ENCODE data around the gene ARHGAP22. TPM values are rescaled to one million over a fixed set of nuclear protein-coding genes. Genes with fewer than 3 reads are reported as not detected.

ARHGAP22 gene
- total RNA-seq, 1 donor from 2014 or later: 5.1 TPM

GRCh38 chr10:48577158-48577557 is 27.7 kb downstream of the ARHGAP22 start:
- TF ChIP-seq CTCF (conservative IDR thresholded peaks at IDR 0.05): no peak
- no peaks in the 10 kb centered on the region for H3K9me3 Mint-ChIP-seq
- peaks cover 19% of the 10 kb centered on the region for H3K27me3 Mint-ChIP-seq
- no peak overlapping the region for H3K4me3 Mint-ChIP-seq
- H3K27ac Mint-ChIP-seq: no peak overlapping the region
- H3K4me1 Mint-ChIP-seq (ENCODE audit: unreplicated experiment): no peaks in the 10 kb centered on the region
- H3K36me3 Mint-ChIP-seq: no peaks in the 10 kb centered on the region
- no peak for DNase-seq (ENCODE audit: extremely low spot score, unreplicated experiment)

GRCh38 chr10:48576501-48576900 is 28.4 kb downstream of the ARHGAP22 start:
- Mint-ChIP-seq H3K4me3 (no peak overlapping the region), H3K27ac (no peak overlapping the region), H3K27me3 (peaks cover 19% of the 10 kb centered on the region), H3K9me3 (no peaks in the 10 kb centered on the region), H3K36me3 (no peaks in the 10 kb centered on the region), H3K4me1 (ENCODE audit: unreplicated experiment) (no peaks in the 10 kb centered on the region)
- no peak for TF ChIP-seq CTCF (conservative IDR thresholded peaks at IDR 0.05)
- no peak for DNase-seq (ENCODE audit: extremely low spot score, unreplicated experiment)

- Mint-ChIP-seq H3K4me1 (ENCODE audit: unreplicated experiment) (no peaks in the 10 kb centered on the region), H3K4me3 (no peak overlapping the region), H3K27me3 (peaks cover 16% of the 10 kb centered on the region), H3K27ac (no peak overlapping the region), H3K36me3 (no peaks in the 10 kb centered on the region), H3K9me3 (no peaks in the 10 kb centered on the region)
- no peak for DNase-seq (ENCODE audit: extremely low spot score, unreplicated experiment)
- no peak for TF ChIP-seq CTCF (conservative IDR thresholded peaks at IDR 0.05)
Measured at GRCh38 chr10:48575901-48576300, 29.0 kb downstream of the ARHGAP22 start.

GRCh38 chr10:48574817-48575380 is 30.0 kb downstream of the ARHGAP22 start:
- DNase-seq (ENCODE audit: extremely low spot score, unreplicated experiment): no peak
- H3K27ac Mint-ChIP-seq: no peak overlapping the region
- no peaks in the 10 kb centered on the region for H3K4me1 Mint-ChIP-seq (ENCODE audit: unreplicated experiment)
- TF ChIP-seq CTCF (conservative IDR thresholded peaks at IDR 0.05): no peak
- no peaks in the 10 kb centered on the region for H3K9me3 Mint-ChIP-seq
- peaks cover 15% of the 10 kb centered on the region for H3K27me3 Mint-ChIP-seq
- H3K36me3 Mint-ChIP-seq: no peaks in the 10 kb centered on the region
- H3K4me3 Mint-ChIP-seq: no peak overlapping the region

- Mint-ChIP-seq H3K4me1 (ENCODE audit: unreplicated experiment) (no peaks in the 10 kb centered on the region), H3K9me3 (no peaks in the 10 kb centered on the region), H3K27me3 (peaks cover 9% of the 10 kb centered on the region), H3K4me3 (no peak overlapping the region), H3K36me3 (no peaks in the 10 kb centered on the region), H3K27ac (no peak overlapping the region)
- TF ChIP-seq CTCF (conservative IDR thresholded peaks at IDR 0.05): no peak
- DNase-seq (ENCODE audit: extremely low spot score, unreplicated experiment): no peak
Measured at GRCh38 chr10:48574322-48574796, 30.5 kb downstream of the ARHGAP22 start.

GRCh38 chr10:48573045-48573444 is 31.8 kb downstream of the ARHGAP22 start:
- H3K4me1 Mint-ChIP-seq (ENCODE audit: unreplicated experiment): no peaks in the 10 kb centered on the region
- no peaks in the 10 kb centered on the region for H3K36me3 Mint-ChIP-seq
- no peak for TF ChIP-seq CTCF (conservative IDR thresholded peaks at IDR 0.05)
- DNase-seq (ENCODE audit: extremely low spot score, unreplicated experiment): no peak
- H3K4me3 Mint-ChIP-seq: no peak overlapping the region
- H3K27me3 Mint-ChIP-seq: peaks cover 4% of the 10 kb centered on the region
- no peaks in the 10 kb centered on the region for H3K9me3 Mint-ChIP-seq
- no peak overlapping the region for H3K27ac Mint-ChIP-seq
